ENCODE data around the gene PDCD11. TPM values are rescaled to one million over a fixed set of nuclear protein-coding genes. Genes with fewer than 3 reads are reported as not detected.

Gene PDCD11
- total RNA-seq, 1 experiment from 2014 or later = 20.4 TPM

DNA sequence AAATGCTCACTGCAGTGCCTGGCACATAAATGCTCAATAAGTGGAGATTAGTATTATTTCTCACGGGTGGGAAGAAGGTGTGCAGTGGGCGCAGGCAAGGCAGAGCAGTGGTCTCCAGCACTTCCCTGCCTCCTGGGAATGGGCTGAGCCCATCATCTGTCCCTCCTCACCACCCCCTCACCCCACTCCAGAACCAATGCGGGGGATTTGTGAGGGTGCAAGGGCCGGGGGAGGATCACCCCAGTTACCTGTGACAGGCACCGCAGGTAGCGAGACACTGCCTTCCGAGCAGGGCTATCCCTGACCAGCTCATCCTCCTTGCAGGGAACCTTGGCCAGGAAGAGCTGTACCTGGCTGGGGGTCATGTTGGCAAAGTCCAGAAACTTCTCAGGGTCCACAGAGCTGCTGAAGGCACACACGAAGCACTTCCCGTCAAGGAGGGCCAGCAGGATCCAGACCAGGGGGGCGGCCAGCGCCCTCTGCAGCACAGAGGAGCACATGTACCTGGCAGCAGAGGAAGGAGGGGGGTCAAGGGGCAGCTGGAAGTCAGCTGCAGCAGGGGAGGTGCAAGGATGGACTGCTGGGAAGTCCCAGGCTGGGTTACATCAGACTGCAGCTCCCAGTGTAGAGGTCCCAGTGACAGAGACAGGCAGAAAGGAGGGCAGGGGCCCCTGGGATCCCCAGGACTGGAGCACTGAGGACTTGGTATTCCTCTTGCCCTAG, 79.8 kb downstream of the PDCD11 start:
- Histone ChIP-seq H3K27me3 (ENCODE audit: insufficient read depth, low read depth) (no peaks in the 10 kb centered on the region), H3K4me2 (peak overlapping the region; percentile 16; the same call in 1 of the 2 replicates), H3K36me3 (ENCODE audit: low read depth) (no peaks in the 10 kb centered on the region), H3K4me3 (no peak overlapping the region), H4K20me1 (ENCODE audit: insufficient read depth) (no peaks in the 10 kb centered on the region), H3K27ac (no peak overlapping the region), H3K9me3 (ENCODE audit: insufficient read depth, low read depth) (no peaks in the 10 kb centered on the region), H3K79me2 (ENCODE audit: low read depth) (peaks cover 4% of the 10 kb centered on the region; the same call in 1 of the 2 replicates), H3K4me1 (replicated peaks; ENCODE audit: insufficient read depth) (peaks cover 57% of the 10 kb centered on the region), H3K9me2 (ENCODE audit: insufficient read depth) (no peaks in the 10 kb centered on the region), H3F3A (ENCODE audit: insufficient read depth, low read depth) (peaks cover 25% of the 10 kb centered on the region; the same call in 1 of the 2 replicates), H2AFZ (no peak overlapping the region)
- ChIA-PET POLR2A (ENCODE audit: unreplicated experiment) (no interaction called here), CTCF (interaction anchor here (0.5 to 1.1 kb wide), 2 partner anchors 25 to 66 kb away, joined by 3 read pairs; no protein-coding TSS in a partner anchor)
- intact Hi-C loops (cut with micrococcal nuclease; ENCODE audit: unreplicated experiment) = loop anchor here (5.0 kb wide), 1 partner anchor 34 kb away; no protein-coding TSS in a partner anchor
- TF ChIP-seq, protein P1, sequence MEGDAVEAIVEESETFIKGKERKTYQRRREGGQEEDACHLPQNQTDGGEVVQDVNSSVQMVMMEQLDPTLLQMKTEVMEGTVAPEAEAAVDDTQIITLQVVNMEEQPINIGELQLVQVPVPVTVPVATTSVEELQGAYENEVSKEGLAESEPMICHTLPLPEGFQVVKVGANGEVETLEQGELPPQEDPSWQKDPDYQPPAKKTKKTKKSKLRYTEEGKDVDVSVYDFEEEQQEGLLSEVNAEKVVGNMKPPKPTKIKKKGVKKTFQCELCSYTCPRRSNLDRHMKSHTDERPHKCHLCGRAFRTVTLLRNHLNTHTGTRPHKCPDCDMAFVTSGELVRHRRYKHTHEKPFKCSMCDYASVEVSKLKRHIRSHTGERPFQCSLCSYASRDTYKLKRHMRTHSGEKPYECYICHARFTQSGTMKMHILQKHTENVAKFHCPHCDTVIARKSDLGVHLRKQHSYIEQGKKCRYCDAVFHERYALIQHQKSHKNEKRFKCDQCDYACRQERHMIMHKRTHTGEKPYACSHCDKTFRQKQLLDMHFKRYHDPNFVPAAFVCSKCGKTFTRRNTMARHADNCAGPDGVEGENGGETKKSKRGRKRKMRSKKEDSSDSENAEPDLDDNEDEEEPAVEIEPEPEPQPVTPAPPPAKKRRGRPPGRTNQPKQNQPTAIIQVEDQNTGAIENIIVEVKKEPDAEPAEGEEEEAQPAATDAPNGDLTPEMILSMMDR (conservative IDR thresholded peaks at IDR 0.05) = no peak; the same call in 1 of the 2 replicates
- no peak for TF ChIP-seq EZH2 (IDR thresholded peaks at IDR 0.05; ENCODE audit: low read depth)
- peak in 1 of 2 experiments; percentile 18 for DNase-seq
- no TSS peak for BruUV-seq (replicated peaks)

DNA sequence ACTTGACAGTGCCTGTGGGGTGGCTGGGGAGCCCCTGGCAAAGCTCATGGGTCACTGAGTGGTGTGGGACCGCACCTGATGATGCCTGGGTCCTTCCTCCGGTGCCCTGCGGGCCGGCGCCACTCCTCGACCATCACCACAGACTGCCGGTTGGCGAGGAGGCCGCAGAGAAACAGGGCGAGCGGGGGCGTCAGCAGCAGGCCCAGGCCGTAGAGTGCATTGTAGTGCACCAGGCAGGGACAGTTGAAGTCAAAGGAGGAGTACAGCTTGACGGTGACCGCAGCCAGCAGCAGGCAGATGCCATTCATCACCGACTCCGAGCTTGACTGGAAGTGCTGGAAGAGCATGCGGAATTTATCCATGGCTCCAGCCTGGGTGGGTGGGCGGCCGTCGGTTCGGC, 82.2 kb downstream of the PDCD11 start:
- Histone ChIP-seq H3K27ac (peak overlapping the region; percentile 46), H3K4me1 (replicated peaks; ENCODE audit: insufficient read depth) (peaks cover 46% of the 10 kb centered on the region), H3K9me2 (ENCODE audit: insufficient read depth) (no peaks in the 10 kb centered on the region), H3K4me2 (peak overlapping the region; percentile 45; the same call in 1 of the 2 replicates), H3F3A (ENCODE audit: insufficient read depth, low read depth) (peaks cover 9% of the 10 kb centered on the region; the same call in 1 of the 2 replicates), H4K20me1 (ENCODE audit: insufficient read depth) (no peaks in the 10 kb centered on the region), H2AFZ (no peak overlapping the region), H3K9me3 (ENCODE audit: insufficient read depth, low read depth) (no peaks in the 10 kb centered on the region), H3K27me3 (ENCODE audit: insufficient read depth, low read depth) (no peaks in the 10 kb centered on the region), H3K4me3 (no peak overlapping the region), H3K36me3 (ENCODE audit: low read depth) (no peaks in the 10 kb centered on the region), H3K79me2 (ENCODE audit: low read depth) (peaks cover 4% of the 10 kb centered on the region; the same call in 1 of the 2 replicates)
- intact Hi-C loops (cut with micrococcal nuclease; ENCODE audit: unreplicated experiment) = loop anchor here (2.0 to 5.0 kb wide), 2 partner anchors 28 to 36 kb away; no protein-coding TSS in a partner anchor
- POLR2A ChIA-PET (ENCODE audit: unreplicated experiment) = no interaction called here
- no peak for DNase-seq
- no peak for TF ChIP-seq EZH2 (IDR thresholded peaks at IDR 0.05; ENCODE audit: low read depth)
- TF ChIP-seq, protein P1 (conservative IDR thresholded peaks at IDR 0.05) = no peak
- CTCF ChIA-PET = no interaction called here
- BruUV-seq (replicated peaks) = no TSS peak

DNA sequence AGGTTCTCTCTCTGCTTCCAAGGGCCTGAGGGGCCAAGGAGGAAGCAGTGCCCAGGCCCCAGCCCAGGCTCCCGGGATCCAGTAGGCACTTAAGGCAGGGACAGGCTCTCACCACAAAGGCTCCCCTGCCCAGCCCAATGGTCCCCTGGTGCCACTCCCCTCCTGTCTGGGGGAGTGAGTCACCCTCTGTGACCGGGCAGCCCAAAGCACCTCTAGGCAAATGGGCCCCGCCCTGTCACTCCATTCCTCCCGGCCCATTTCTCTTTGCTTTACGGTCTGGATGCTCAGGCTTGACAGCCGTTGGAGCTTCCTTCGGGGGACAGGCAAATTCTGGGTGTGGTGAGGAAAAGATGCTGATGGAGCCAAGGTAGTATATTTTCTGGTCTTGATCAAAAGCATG, 82.7 kb downstream of the PDCD11 start, which contains the start of gene CALHM3:
Gene CALHM3, minus strand, starts transcription at position 106 of the 400 bp plus-strand sequence. CDS start 208 bp downstream, outside the sequence.
- no peaks in the 10 kb centered on the region for H3K9me3 ChIP-seq (ENCODE audit: insufficient read depth, low read depth)
- H4K20me1 ChIP-seq (ENCODE audit: insufficient read depth) = no peaks in the 10 kb centered on the region
- H3K36me3 ChIP-seq (ENCODE audit: low read depth) = no peaks in the 10 kb centered on the region
- H3K4me2 ChIP-seq = peak within 1 kb of the TSS; percentile 45
- peaks cover 4% of the 10 kb centered on the region; the same call in 1 of the 2 replicates for H3K79me2 ChIP-seq (ENCODE audit: low read depth)
- no peak within 1 kb of the TSS for H3K4me3 ChIP-seq
- H3K9me2 ChIP-seq (ENCODE audit: insufficient read depth) = no peaks in the 10 kb centered on the region
- H3K27me3 ChIP-seq (ENCODE audit: insufficient read depth, low read depth) = no peaks in the 10 kb centered on the region
- ChIA-PET POLR2A (ENCODE audit: unreplicated experiment) (no interaction called here), CTCF (no interaction called here)
- peaks cover 9% of the 10 kb centered on the region; the same call in 1 of the 2 replicates for H3F3A ChIP-seq (ENCODE audit: insufficient read depth, low read depth)
- intact Hi-C loops (cut with micrococcal nuclease; ENCODE audit: unreplicated experiment) = loop anchor here (2.0 to 5.0 kb wide), 2 partner anchors 28 to 37 kb away; no protein-coding TSS in a partner anchor
- peak within 1 kb of the TSS; percentile 46 for H3K27ac ChIP-seq
- H2AFZ ChIP-seq = no peak within 1 kb of the TSS
- TF ChIP-seq, protein P1 (conservative IDR thresholded peaks at IDR 0.05) = no peak
- TF ChIP-seq EZH2 (IDR thresholded peaks at IDR 0.05; ENCODE audit: low read depth) = no peak
- peaks cover 46% of the 10 kb centered on the region for H3K4me1 ChIP-seq (replicated peaks; ENCODE audit: insufficient read depth)
- BruUV-seq (replicated peaks) = no TSS peak
- peak; percentile 80 for DNase-seq

All from PC-9 (cell line).